Cardiac fibroblast (primary cell): Measurements from ENCODE around the gene TMEM239.
A peak's percentile ranks its signal among the peaks of the same experiment; 100 is the strongest.

ENCODE experiments used
- DNase-seq, 2 donors: peaks; one replicate each; pipeline versions ENCODE4 v3.0.0 to v3.0.0-alpha.2; 2010; ENCODE audit warnings: low read depth in 2 of 2
- H3K4me3 ChIP-seq, 2 donors: replicated peaks in 1 of 2; 1 replicate in 1 of 2; 2 replicates in 1 of 2; pipeline ENCODE4 v1.5.1; 2011; ENCODE audit warnings: low read depth in 2 of 2, low read length in 2 of 2, mild to moderate bottlenecking in 2 of 2, moderate library complexity in 1 of 2
- CTCF ChIP-seq: IDR thresholded peaks from one replicate; pipeline ENCODE4 v1.5.1; 2011; ENCODE audit warnings: low read depth, mild to moderate bottlenecking, low read length, inconsistent platforms

TMEM239 gene

GRCh38 chr20:2795451-2795850 lies 20.7 kb upstream of the TMEM239 start:
- H3K4me3 ChIP-seq, result no peak overlapping the region
- no peak for DNase-seq
- TF ChIP-seq CTCF, result no peak

- H3K4me3 ChIP-seq, result no peak overlapping the region
- TF ChIP-seq CTCF, result no peak
- DNase-seq, result no peak
Observed at GRCh38 chr20:2796011-2796660, 20.0 kb upstream of the TMEM239 start.

GRCh38 chr20:2797136-2797983 lies 18.8 kb upstream of the TMEM239 start:
- DNase-seq, result no peak
- H3K4me3 ChIP-seq, result no peak overlapping the region
- no peak for TF ChIP-seq CTCF

GRCh38 chr20:2798095-2798805 lies 17.9 kb upstream of the TMEM239 start:
- no peak overlapping the region for H3K4me3 ChIP-seq
- TF ChIP-seq CTCF, result no peak
- DNase-seq, result no peak

- DNase-seq, result peak in 1 of 2 donors; percentile 30
- TF ChIP-seq CTCF, result no peak
- H3K4me3 ChIP-seq, result no peak overlapping the region
Observed at GRCh38 chr20:2798814-2799213, 17.4 kb upstream of the TMEM239 start.

- no peak for TF ChIP-seq CTCF
- no peak overlapping the region for H3K4me3 ChIP-seq
- DNase-seq, result no peak
Observed at GRCh38 chr20:2799271-2799670, 16.9 kb upstream of the TMEM239 start.
